Nephron (organoid): ENCODE data around the gene THADA.

Experiments
- H3K27ac Mint-ChIP-seq, 3 experiments: 2 replicates each; pipeline ENCODE4 v1.8.0; 2020; ENCODE audit warnings: mixed read lengths in 3 of 3, mild to moderate bottlenecking in 2 of 3, moderate library complexity in 1 of 3
- H3K27me3 Mint-ChIP-seq: 2 replicates; pipeline ENCODE4 v1.8.0; 2021; ENCODE audit warnings: low read depth, mild to moderate bottlenecking, moderate library complexity, mixed read lengths
- H3K36me3 Mint-ChIP-seq: 2 replicates; pipeline ENCODE4 v1.8.0; 2020; ENCODE audit warnings: low read depth, mixed read lengths
- H3K4me1 Mint-ChIP-seq: 2 replicates; pipeline ENCODE4 v1.8.0; 2020; ENCODE audit warnings: mixed read lengths
- H3K4me3 Mint-ChIP-seq, 3 experiments: 2 replicates each; pipeline ENCODE4 v1.8.0; 2020; ENCODE audit warnings: mild to moderate bottlenecking in 3 of 3, mixed read lengths in 3 of 3, moderate library complexity in 2 of 3
- H3K9me3 Mint-ChIP-seq: 2 replicates; pipeline ENCODE4 v1.8.0; 2020; ENCODE audit warnings: mixed read lengths
- TF ChIP-seq, protein P1 (sequence below), 3 experiments: fragments of 200-600 bp; sonication (generic); IDR thresholded peaks; one replicate each; pipeline ENCODE4 v1.5.0; 2021; ENCODE audit warnings: antibody characterized with exemption in 3 of 3; ENCODE audit not compliant: unreplicated experiment in 3 of 3

THADA gene

DNA sequence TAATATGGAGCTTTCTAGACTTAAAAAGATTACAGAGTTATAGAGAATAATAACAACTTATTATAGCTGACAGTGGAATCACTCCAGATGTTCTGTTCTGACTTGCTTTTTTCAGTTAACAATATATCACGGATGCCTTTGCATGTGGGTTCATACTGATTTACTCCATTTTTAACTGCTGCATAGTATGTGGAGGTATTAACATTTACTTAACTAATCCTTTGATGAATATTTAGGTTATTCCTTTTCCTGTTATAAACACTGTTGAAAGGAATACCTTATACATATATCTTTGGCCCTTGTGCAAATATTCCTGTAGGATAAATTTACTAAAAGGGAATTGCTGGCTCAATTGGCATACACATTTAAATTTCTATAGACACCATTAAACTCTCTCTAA is 336.3 kb downstream of the THADA start:
- Mint-ChIP-seq H3K27ac (peak overlapping the region in 2 of 3 experiments; percentile 43 to 47), H3K4me1 (peaks cover 30% of the 10 kb centered on the region), H3K4me3 (no peak overlapping the region), H3K27me3 (no peaks in the 10 kb centered on the region), H3K36me3 (peaks cover 14% of the 10 kb centered on the region), H3K9me3 (no peaks in the 10 kb centered on the region)
- TF ChIP-seq, protein P1, sequence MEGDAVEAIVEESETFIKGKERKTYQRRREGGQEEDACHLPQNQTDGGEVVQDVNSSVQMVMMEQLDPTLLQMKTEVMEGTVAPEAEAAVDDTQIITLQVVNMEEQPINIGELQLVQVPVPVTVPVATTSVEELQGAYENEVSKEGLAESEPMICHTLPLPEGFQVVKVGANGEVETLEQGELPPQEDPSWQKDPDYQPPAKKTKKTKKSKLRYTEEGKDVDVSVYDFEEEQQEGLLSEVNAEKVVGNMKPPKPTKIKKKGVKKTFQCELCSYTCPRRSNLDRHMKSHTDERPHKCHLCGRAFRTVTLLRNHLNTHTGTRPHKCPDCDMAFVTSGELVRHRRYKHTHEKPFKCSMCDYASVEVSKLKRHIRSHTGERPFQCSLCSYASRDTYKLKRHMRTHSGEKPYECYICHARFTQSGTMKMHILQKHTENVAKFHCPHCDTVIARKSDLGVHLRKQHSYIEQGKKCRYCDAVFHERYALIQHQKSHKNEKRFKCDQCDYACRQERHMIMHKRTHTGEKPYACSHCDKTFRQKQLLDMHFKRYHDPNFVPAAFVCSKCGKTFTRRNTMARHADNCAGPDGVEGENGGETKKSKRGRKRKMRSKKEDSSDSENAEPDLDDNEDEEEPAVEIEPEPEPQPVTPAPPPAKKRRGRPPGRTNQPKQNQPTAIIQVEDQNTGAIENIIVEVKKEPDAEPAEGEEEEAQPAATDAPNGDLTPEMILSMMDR (IDR thresholded peaks at IDR 0.05; ENCODE audit: unreplicated experiment in 3 of 3): no peak

DNA sequence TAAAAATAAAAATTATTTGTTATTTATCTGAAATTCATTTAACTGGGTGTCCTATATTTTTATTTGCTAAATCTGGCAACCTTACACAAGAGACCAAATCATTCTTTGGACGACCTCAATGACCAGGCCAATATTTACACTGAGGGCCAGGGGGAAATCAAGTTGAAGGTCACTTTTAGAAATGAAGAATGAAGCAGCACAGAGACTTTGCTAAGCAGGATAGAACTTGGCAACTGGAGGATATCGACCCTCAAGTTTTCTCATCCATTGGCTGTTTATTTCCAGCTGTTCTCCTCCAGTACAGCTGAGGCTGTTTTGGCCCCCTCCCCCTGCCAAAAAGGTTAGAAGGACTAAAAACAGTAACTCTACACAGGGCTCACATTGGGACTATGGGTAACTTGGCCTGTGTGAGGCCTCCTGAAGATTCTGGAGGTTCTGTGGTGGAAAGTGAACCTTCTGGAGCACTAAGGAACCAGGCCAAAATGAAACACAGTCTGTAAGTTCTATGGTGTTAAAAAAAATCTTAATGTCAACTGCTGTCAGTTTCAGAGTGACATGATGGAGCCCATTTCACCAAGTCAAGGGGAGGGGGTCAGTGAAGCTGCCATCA is 337.2 kb downstream of the THADA start:
- TF ChIP-seq, protein P1 (IDR thresholded peaks at IDR 0.05; ENCODE audit: unreplicated experiment in 3 of 3): no peak
- Mint-ChIP-seq H3K27ac (peak overlapping the region in 1 of 3 experiments; percentile 47), H3K4me3 (no peak overlapping the region), H3K4me1 (peaks cover 30% of the 10 kb centered on the region), H3K9me3 (no peaks in the 10 kb centered on the region), H3K27me3 (no peaks in the 10 kb centered on the region), H3K36me3 (peaks cover 17% of the 10 kb centered on the region)

DNA sequence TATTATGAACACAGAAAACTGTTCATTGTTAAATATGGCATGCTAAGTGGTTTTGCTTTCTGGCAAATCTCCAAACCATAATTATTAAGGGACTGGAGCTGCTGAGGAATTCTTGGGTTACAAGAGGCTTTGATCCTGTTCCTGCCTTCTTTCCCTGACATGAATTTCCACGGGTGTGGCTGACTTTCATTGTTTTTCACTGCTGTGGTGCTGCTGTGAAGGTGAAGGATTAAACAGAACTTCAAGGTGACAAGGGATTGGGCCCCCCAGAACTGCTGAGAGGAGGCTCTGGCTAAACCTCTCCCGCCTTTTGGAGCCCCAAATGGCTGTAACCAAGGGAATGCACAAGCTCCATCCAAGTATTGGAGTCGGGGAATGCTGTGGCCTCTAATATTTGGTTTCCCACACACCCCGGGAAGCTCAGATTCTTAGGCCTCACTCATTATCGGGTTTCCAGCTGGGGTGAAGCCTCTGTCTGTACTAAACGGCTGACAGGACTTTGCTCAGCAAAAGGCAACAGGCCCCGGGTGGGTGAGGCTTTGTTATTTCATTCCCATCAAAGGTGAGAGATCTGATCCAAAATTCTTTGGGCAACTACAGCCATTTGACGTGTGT is 340.4 kb downstream of the THADA start:
- H3K36me3 Mint-ChIP-seq: peaks cover 8% of the 10 kb centered on the region
- H3K4me3 Mint-ChIP-seq: no peak overlapping the region
- H3K27ac Mint-ChIP-seq: peak overlapping the region; percentile 57 to 69 (median 68)
- H3K9me3 Mint-ChIP-seq: no peaks in the 10 kb centered on the region
- TF ChIP-seq, protein P1 (IDR thresholded peaks at IDR 0.05; ENCODE audit: unreplicated experiment in 3 of 3): no peak
- H3K27me3 Mint-ChIP-seq: no peaks in the 10 kb centered on the region
- peaks cover 26% of the 10 kb centered on the region for H3K4me1 Mint-ChIP-seq

DNA sequence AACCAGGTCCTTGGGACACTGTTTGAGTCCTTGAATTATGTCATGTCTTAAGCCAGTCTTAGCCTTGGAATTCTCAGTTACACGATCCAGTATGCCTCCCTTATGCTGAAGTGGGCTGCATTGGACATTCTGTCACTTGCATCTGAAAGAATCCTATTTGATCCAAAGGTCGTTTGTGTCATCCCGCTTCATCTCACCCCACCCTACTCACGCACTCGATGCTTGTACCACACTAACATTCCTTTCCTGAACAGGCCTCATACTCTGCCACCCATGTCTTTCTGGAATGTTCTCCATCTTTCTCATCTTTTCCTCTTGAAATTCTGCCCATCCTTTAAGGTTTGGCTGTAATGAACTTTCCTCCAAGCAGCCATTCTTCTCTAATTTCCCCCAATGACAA is 341.5 kb downstream of the THADA start:
- TF ChIP-seq, protein P1 (IDR thresholded peaks at IDR 0.05; ENCODE audit: unreplicated experiment in 3 of 3): no peak
- no peak overlapping the region for H3K4me3 Mint-ChIP-seq
- peaks cover 8% of the 10 kb centered on the region for H3K36me3 Mint-ChIP-seq
- H3K27me3 Mint-ChIP-seq: no peaks in the 10 kb centered on the region
- peaks cover 26% of the 10 kb centered on the region for H3K4me1 Mint-ChIP-seq
- H3K27ac Mint-ChIP-seq: peak overlapping the region in 2 of 3 experiments; percentile 13 to 32
- no peaks in the 10 kb centered on the region for H3K9me3 Mint-ChIP-seq

DNA sequence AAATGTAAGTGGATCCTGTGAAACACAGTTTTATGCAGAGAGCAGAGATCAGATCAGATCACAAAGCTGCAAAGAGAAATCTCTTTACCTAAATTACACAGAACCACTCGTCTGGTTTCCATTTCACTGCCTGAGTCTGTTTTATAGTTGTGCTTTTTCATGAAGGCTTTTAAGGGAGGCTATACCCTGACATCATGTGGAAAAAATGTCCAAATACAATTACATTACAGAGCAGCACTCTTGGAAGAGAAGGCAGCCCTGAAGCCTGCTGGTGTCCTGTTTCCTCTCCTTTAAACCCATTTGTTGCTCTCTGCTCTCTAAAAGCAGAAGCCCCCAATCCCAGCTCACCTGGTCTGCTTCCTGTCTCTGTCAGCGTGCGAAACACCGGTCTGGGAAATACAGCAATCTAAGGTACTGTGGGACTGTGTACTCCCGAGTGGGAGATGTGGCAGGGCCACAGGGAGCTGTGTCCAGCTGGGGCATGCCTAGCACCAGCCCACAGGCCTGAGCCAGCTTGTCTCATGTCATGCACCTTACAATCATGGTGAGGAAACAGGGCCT is 344.6 kb downstream of the THADA start:
- H3K9me3 Mint-ChIP-seq: no peaks in the 10 kb centered on the region
- H3K4me3 Mint-ChIP-seq: no peak overlapping the region
- H3K4me1 Mint-ChIP-seq: peaks cover 17% of the 10 kb centered on the region
- no peak overlapping the region for H3K27ac Mint-ChIP-seq
- TF ChIP-seq, protein P1 (IDR thresholded peaks at IDR 0.05; ENCODE audit: unreplicated experiment in 3 of 3): no peak
- H3K36me3 Mint-ChIP-seq: peaks cover 5% of the 10 kb centered on the region
- H3K27me3 Mint-ChIP-seq: no peaks in the 10 kb centered on the region
